GM21381 (cell line): ENCODE data around the gene SNRNP35.
"Not testable (repeated sequence)": the region's sequence is repeated elsewhere in the genome, so short reads cannot be mapped to it uniquely, and the experiment has no call there.

Experiments
- ATAC-seq: cut with Tn5 transposase; IDR thresholded peaks from one replicate; pipeline ENCODE4 v1.9.1; 2021; ENCODE audit warnings: mild to moderate bottlenecking, moderate library complexity; ENCODE audit not compliant: unreplicated experiment

SNRNP35 gene

DNA sequence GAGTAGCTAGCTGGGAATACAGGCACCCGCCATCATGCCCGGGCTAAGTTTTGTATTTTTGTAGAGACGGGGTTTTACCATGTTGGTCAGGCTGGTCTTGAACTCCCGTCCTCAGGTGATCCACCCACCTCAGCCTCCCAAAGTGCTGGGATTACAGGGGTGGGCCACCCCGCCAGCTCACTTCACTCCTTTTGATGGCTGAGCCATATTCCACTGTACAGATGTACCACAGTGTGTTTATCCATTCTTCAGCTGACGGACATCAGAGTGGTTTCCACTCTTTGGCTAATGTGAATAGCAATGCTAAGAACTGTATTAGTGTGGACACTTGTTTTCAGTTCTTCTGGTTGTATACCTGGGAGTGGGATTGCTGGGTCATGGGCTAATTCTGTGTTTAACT lies 29.5 kb downstream of the SNRNP35 start:
- ATAC-seq = no peak

DNA sequence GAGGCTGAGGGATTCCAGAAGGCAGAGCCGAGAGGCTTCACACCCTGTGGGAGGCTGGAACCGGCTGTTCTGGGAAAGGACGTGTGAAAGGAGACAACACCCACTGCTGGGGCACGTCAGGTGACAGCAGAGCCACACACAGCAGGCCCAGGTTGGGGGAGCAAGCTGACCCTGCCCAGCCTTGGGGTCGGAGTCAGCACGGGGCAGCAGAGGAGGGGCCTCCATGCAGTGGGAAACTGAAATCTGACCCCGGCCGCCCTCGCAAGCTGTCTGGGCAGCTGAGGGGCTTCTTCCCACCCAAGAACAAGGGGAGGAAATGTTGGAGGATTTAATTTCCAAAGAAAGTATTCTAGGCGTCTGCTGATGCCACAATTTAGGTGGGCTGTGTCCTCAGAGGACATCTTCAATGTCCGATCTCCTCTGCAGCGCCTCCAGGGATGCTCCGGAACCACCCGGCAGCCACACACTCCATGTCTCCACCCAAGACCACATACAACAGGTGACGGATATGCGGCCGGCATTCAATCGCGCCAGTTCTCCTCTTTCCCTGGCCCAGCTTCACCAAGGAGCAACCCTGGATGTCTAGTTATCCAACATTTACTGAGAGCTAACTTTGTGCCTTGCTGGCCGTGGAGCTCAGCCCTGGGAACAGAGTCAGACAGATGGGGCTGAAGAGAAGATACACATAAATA lies 30.7 kb downstream of the SNRNP35 start:
- no peak for ATAC-seq

DNA sequence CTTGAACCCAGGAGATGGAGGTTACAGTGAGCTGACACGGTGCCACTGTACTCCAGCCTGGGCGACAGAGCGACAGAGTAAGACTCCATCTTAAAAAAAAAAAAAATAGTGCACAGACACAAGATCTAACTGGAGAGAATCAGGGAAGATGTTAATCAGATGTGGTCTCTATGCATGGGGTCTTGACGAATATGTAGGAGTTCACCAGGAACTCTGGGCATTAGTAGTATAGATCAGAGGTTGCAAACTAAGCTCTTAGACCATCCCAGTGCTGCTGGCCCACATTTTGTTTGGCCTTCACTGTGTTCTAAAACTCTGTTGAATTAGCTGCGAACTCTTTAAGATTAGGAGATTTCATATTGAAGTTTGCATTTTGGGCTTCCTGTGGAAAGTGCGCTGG lies 31.6 kb downstream of the SNRNP35 start:
- ATAC-seq = no peak

DNA sequence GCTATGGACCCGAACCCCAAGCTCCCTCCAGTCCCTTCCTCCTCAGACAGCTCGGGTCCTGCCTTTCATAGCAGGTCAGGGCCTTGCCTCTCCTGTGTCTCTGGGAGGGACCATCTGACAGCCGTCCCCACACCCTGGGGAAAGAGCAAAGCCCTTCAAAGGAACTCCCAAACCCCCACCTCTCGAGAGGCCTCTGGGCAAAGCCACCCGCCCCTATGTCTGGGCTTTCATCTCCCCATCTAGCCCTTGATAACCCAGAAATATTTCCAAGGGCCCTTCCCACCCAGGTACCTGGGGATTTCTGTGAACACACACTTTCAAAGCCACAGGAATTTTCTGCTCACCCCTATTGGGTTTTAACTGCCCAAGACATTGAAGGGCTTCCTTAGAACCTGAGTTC lies 32.1 kb downstream of the SNRNP35 start:
- ATAC-seq = no peak

DNA sequence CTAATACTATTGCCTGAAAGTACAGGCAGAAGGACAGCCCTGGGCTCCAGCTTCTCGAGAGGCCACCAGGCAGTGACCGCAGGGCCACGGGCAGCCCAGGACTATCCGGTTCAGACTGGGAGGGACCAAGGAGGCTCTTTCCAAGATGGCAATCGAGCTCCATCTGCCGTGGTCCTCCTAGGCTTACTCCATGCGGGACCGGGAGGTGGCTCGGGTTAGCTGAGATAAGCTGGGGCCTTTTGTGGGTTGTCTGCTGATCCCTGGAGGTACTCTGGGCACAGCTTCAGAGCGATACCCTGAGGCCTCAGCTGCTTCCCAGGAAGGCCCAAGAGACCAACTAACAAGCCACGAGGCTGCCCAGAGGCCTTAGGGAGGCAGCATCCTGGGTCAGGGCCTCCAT lies 33.1 kb downstream of the SNRNP35 start:
- ATAC-seq = no peak

DNA sequence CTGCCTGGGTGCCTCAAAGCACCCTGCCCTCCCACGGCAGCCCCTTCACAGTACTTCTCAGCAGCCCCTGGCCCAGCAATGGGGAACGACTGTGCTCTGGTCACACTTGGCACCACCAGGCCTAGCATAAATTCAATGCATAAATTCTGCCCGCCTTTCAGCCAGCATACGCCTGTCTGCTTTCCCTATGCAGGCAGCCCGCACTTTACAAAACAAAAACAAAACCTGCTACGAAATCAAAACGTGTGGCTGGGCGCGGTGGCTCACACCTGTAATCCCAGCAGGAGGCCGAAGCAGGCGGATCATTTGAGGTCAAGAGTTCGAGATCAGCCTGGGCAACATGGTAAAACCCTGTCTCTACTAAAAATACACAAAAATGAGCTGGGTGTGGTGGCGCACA lies 33.5 kb downstream of the SNRNP35 start:
- no peak for ATAC-seq

DNA sequence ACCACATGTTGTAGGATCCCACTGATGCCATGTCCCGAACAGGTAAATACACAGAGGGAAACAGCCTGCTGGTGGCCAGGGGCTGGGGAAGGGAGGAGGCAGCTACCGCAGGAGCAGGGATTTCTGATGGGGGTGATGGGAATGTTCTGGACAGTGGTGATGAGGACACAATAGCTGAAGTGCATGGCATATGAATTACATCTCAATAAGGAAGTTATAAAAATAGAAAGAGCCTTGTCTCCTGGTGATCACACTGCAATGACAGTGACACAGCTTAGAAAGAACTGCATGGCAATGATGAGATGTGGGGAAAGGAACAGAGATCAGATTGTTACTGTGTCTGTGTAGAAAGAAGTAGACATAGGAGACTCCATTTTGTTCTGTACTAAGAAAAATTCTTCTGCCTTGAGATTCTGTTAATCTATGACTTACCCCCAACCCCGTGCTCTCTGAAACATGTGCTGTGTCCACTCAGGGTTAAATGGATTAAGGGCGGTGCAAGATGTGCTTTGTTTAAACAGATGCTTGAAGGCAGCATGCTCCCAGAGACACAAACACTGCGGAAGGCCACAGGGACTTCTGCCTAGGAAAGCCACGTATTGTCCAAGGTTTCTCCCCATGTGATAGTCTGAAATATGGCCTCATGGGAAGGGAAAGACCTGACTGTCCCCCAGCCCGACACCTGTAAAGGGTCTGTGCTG lies 34.5 kb downstream of the SNRNP35 start:
- ATAC-seq = not testable (repeated sequence)

DNA sequence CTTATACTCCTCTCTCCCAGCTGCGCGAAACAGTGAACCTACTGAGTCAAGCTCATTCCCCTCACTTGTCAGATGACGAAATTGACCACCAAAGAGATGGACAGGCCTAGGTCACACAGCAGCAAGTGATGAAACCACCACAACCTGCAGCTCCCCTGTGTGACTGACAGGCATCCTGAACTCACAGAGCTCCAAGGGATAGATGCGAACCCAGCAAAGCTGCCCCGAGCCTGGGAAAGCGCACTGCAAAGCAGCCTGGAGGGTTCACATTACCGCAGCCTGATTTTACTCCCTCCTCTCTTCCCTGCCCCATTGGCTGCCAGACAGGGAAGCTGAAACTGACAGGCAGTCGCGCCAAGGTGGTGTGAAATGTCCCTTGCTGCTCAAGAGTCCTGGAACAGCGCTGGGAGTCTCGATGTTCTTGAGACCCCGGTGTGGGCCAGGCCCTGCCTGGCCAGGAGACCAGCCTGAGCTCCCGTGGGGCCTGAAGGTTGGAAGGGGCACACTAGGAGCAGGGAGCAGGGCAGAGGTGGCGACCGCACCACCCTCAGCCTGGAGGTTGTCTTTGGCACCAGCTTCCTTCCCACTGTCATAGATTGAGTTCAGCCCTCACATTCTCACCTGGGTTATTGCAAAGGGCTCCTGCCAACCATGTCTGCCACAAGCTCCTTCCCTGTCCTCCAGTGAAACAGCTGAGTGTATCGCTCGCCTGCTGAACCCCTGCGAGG lies 36.3 kb downstream of the SNRNP35 start:
- ATAC-seq = no peak

DNA sequence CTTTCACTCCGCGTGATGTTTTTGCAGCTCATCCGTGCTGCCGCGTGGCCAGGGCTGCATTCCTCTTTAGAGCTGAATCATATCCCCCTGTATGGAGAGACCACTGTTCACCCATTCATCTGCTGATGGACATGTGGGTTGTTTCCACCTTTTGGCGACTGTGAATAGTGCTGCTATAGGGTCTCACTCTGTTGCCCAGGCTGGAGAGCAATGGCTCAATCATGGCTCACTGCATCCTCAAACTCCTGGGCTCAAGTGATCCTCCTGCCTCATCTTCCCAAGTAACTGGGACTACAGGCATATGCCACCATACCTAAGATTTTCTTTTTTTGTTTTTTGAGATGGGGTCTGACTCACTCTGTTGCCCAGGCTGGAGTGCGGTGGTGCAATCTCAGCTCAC lies 39.1 kb downstream of the SNRNP35 start:
- no peak for ATAC-seq

DNA sequence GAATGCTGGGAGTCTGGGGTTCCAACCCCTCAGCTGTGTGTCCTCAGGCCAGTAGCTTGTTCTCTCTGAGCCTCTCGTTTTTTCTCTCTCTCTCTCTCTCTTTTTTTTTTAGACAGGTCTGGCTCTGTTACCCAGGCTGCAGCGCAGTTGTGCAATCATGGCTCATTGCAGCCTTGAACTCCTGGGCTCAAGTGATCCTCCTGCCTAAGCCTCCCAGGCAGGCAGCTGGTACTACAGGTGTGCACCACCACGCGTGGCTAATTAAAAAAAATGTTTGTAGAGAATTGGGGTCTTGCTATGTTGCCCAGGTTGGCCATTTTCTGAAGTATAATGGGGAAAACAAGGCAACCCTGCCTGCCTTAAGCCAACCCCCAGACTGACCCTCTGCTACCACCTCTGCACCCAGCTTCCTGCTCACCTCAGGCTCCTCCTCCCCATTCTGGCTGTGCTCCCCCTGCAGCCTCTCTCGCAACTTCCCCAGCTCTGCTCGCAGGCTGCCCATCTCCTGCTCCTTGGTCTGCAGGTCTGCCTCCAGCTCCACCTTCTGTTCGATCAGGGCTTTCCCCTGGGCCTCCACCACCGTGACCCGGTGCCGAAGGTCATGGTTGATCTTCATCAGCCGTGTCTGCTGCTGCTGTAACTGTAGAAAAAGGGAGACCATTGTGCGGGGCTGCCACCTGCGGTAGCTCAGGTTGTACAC lies 40.3 kb downstream of the SNRNP35 start:
- ATAC-seq = no peak

DNA sequence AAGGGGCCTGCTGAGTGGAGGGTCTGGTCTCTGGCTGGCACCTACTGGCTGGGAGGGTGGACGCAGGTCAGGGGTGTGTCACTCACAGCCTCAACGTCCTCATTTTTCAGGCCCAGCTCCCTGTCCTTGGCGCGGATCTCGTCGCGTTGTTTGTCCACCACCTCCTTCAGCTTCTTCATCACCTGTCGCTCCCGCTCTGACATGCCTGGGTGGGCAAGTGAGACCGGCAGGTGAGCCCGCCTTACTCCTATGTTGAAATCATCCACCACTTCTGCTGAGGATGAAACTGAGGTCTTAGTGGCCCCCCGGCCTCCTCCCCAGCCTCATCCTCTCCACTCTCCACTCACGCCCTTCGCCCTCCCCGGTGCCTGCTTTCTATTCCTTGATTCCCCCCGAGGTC lies 41.4 kb downstream of the SNRNP35 start:
- no peak for ATAC-seq

DNA sequence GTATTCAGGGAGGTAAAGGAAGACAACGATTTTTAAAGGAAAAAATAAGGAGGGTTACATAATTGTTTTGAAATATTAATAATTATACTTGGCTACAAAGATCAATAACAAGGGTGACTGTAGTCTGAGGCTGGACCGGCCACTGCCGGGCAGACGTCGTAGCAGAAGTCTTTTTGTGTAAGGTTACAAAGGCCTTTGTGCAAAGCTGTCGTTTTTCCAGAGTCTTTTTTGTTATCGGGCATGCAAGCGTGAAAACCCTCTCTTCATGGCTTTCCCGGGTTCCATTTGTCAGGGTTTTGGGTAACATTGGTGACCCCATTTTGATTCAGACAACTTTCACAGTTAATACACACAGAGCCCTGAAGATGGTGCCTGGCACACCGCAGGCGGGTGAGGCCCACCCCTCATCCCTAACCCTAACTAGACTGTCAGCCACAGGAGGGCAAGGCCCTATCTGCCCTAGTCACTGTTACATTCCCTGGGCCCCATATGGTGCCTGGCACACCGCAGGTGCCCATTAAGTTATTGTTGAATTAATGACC lies 44.3 kb downstream of the SNRNP35 start:
- no peak for ATAC-seq

DNA sequence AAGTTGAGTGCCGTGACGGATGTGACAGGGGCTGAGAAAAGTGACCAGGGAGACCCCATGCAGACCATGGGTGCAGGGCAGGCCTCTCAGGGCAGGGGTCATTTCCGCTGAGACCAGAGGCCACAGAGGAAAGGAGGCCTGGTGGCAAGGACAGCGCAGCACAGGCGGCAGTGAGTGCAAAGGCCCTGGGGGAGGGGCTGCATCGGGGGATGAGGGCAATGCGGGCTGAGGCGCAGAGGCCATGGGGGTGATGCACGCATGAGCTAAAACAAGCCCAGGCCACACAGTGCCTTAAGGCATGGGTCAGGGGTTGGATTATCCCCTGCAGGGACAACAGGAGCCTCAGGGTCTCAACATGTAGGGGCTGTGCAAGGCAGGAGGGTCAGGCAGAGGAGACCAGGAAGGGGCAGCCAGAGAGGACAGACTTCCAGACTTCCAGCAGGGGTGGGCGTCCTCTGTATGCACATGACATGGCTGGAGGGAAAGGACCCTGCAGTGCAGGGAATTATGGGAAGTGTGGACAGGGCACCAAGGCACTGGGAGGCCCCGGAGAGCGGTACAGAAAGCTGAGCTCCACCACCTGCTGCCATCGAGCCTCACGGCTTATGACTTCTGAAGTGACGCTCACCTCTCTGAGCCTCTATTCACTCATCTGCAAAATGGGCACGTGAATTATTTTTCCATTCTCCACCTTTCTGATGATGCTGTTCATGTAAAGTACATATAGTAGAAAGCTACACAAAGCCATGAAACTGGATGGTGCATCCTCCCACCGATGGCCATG lies 48.3 kb downstream of the SNRNP35 start:
- ATAC-seq = no peak

DNA sequence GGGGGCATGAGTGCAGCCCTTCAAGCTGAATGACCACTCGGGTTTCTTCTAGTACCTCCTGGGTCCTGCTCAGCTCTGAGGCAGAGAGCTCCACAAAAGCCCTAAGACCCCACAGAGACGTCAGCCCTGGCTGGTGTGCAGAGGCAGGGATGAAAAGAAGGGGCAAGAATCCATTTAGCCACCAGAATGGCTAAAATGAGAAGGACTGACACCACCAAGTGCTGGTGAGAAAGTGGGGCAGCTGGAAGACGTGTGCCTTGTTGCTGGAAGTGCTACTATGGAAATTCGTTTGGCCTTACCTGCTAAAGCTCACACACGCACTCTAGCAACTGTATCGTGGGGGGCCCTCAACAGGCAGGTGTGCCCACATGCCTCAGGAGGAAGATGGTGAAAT lies 48.9 kb downstream of the SNRNP35 start:
- no peak for ATAC-seq

DNA sequence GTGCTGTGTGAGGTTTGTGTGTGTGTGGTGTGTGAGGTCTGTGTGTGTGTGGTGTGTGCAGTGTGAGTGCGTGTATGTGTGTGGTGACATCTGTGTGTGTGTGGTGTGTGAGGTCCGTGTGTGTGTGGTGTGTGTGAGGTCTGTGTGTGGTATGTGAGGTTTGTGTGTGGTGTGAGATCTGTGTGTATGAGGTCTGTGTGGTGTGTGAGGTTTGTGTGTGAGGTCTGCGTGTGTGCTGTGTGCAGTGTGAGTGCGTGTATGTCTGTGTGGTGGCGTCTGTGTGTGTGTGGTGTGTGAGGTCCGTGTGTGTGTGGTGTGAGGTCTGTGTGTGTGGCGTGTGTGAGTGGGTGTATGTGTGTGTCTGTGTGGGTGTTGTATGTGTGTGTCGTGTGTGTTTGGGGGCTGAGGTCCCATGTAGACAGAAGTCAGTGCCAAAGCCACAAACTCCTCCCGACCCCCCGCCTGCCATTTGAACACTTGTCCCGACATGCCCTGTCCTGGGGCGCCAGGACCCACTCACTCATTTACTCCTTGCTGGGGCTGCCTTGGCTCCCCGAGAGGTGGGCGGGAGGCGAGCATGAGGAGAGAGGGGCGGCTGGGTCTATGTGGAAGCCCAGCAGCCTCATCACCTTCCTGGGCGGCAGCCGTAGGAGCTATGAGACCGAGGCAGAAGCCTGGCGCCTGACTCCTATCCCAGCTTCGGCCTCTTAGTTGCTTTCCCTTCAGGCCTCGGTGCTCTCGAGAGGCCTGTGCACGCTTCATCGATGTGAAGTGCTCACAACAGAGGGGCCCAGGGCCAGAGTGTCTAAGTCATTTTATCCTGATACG lies 55.1 kb downstream of the SNRNP35 start:
- no peak for ATAC-seq

DNA sequence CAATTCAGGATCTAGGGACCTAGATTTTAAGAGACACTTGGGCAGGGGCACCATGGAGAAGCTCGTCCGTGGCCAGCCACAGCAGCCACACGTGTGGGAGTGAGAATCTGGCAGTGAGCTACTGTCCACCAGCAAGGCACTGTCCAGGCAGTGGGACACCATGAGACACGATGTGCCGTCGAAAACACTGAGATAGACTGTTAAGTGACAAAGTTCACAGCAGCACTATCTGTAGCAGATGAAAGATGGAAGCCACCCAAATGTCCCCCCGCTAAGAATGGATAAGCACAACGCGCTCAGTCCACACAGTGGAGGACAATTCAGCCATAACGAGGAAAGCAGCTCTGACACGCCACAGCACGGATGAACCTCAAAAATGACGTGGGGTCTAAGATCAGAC lies 55.9 kb downstream of the SNRNP35 start:
- ATAC-seq = no peak

DNA sequence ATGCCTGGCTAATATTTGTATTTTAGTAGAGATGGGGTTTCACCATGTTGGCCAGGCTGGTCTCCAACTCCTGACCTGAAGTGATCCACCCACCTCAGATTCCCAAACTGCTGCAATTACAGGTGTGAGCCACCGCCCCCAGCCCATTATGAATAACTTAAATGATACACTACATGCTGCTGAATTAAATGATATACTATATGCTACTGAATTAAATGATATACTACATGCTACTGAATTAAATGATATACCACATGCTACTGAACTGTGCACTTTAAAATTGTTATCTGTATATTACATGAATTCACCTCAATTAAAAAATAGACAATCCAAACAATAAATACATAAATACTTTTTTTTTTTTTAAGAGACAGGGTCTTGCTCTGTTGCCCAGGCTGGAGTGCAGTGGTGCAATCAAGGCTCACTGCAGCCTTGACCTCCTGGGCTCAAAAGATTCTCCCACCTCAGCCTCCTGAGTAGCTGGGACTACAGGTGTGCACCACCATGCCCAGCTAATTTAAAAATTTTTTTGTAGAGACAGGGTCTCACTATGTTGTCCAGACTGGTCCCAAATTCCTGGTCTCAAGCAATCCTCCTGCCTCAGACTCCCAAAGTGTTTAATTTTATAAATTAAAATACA lies 56.8 kb downstream of the SNRNP35 start:
- ATAC-seq = not testable (repeated sequence)

DNA sequence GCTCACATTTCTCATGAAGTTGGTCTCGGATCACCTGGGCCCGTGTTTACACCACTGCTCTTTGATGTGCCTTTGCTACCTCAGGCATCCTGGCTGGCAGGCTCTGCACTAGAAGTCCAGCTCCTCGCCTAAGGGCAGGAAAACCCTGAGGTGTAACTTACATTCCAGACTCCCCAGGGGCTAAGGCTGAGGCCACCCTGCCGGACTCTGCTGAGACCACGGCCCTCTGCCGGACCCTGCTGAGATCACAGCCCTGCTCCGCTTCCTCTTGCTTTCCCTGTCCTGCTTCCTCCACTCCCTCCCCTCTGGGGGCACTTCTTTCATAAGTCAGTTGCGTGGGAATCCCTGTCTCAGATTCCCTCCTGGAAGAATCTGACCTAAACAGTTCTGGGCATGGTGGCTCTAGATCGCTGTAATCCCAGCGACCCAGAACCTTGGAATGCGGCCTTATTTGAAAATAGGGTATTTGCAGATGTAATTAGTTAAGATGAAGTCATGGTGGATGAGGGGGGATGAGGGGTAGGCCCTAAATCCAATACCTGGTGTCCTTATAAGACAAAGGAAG lies 58.4 kb downstream of the SNRNP35 start:
- no peak for ATAC-seq
